Measurements from ENCODE around the gene NECAP2. TPM values are rescaled to one million over a fixed set of nuclear protein-coding genes. Genes with fewer than 3 reads are reported as not detected.

Gene NECAP2
- total RNA-seq, 2 experiments from 2014 or later = 51.8 to 59.0 TPM

DNA sequence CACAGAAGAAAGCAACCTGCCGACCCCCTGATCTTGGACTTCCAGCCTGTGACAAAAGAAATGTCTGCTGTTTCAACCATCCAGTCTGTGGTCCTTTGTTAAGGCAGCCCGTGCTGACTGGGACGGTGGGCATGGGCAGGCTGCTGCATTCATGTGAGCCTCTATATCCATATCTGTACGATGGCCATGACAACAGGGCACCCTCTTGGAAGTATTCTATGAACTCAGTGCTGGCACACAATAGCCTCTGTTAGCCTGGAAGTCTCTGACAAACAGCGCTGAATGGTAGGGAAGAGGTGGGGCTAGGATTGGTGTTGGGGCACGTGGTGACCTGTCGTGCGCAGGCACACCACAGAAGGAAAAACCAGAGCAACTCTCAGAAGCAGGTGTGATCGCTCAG lies 33.7 kb upstream of the NECAP2 start:
- no TSS peak for BruUV-seq (replicated peaks)
- CTCF ChIA-PET (ENCODE audit: unreplicated experiment) = no interaction called here
- no peak overlapping the region for H2AFZ ChIP-seq (ENCODE audit: low read length)
- POLR2A ChIA-PET = no interaction called here
- H3K9me2 ChIP-seq (ENCODE audit: insufficient read depth, low read length) = no peaks in the 10 kb centered on the region
- no peak overlapping the region for H3K4me2 ChIP-seq (ENCODE audit: low read length)
- no peaks in the 10 kb centered on the region for H4K20me1 ChIP-seq (ENCODE audit: insufficient read depth, low read length)
- TF ChIP-seq CTCF (conservative IDR thresholded peaks at IDR 0.05; ENCODE audit: low read length) = no peak
- TF ChIP-seq EZH2phosphoT487 (IDR thresholded peaks at IDR 0.05; ENCODE audit: borderline replicate concordance, low read depth, low read length) = no peak
- DNase-seq (ENCODE audit: low spot score) = no peak
- no peaks in the 10 kb centered on the region for H3K79me2 ChIP-seq (ENCODE audit: insufficient read depth, low read depth, low read length)
- no peaks in the 10 kb centered on the region for H3K36me3 ChIP-seq (ENCODE audit: insufficient read depth, low read length)
- no peak overlapping the region for H3K4me3 ChIP-seq (ENCODE audit: low read depth, low read length, poor library complexity, severe bottlenecking)
- H3K9me3 ChIP-seq (ENCODE audit: low read length) = no peaks in the 10 kb centered on the region
- intact Hi-C loops (cut with micrococcal nuclease; ENCODE audit: unreplicated experiment) = no loop called here
- H3K27ac ChIP-seq (ENCODE audit: low read depth, low read length, poor library complexity, severe bottlenecking) = no peak overlapping the region
- no peaks in the 10 kb centered on the region for H3K4me1 ChIP-seq (ENCODE audit: insufficient read depth, low read length, poor library complexity, severe bottlenecking)

DNA sequence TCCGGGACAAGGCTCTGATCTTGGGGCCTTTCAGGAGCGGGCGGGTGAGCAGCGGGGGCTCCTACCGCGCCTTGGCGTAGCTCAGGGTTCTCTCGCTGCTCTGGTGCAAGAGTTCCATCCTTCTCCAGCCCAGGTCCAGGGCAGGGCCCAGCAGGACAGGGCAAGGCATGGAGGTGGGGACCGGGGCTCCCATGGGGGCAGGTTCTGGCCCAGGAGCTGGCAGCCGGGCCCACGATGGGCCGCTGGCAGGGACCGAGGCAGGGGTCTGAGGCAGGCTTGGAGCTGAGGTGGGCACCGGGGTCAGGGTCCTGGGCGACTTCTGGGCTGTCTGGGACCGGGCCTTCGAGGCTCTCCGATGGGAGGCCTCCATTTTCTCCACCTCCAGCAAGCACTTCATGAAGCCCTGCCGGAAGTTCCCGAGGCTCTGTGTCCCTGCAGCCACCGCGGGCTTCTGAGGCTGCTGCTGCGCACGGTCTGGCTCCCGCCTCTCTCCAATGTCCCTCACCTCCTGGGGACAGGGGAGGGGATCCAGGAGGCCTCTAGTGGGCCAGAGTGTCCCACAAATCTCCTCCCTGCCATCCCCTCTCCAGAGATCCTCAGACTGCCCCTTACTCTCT lies 30.9 kb upstream of the NECAP2 start:
- Histone ChIP-seq H2AFZ (ENCODE audit: low read length) (no peak overlapping the region), H4K20me1 (ENCODE audit: insufficient read depth, low read length) (no peaks in the 10 kb centered on the region), H3K9me3 (ENCODE audit: low read length) (no peaks in the 10 kb centered on the region), H3K4me2 (ENCODE audit: low read length) (no peak overlapping the region), H3K4me1 (ENCODE audit: insufficient read depth, low read length, poor library complexity, severe bottlenecking) (no peaks in the 10 kb centered on the region), H3K4me3 (ENCODE audit: low read depth, low read length, poor library complexity, severe bottlenecking) (no peak overlapping the region), H3K36me3 (ENCODE audit: insufficient read depth, low read length) (no peaks in the 10 kb centered on the region), H3K9me2 (ENCODE audit: insufficient read depth, low read length) (no peaks in the 10 kb centered on the region), H3K79me2 (ENCODE audit: insufficient read depth, low read depth, low read length) (no peaks in the 10 kb centered on the region), H3K27ac (ENCODE audit: low read depth, low read length, poor library complexity, severe bottlenecking) (no peak overlapping the region)
- POLR2A ChIA-PET = no interaction called here
- no TSS peak for BruUV-seq (replicated peaks)
- CTCF ChIA-PET (ENCODE audit: unreplicated experiment) = interaction anchor here (0.7 kb wide), 1 partner anchor 21 kb away, joined by 3 read pairs; no protein-coding TSS in a partner anchor
- TF ChIP-seq EZH2phosphoT487 (IDR thresholded peaks at IDR 0.05; ENCODE audit: borderline replicate concordance, low read depth, low read length) = no peak
- TF ChIP-seq CTCF (conservative IDR thresholded peaks at IDR 0.05; ENCODE audit: low read length) = no peak
- intact Hi-C loops (cut with micrococcal nuclease; ENCODE audit: unreplicated experiment) = no loop called here
- no peak for DNase-seq (ENCODE audit: low spot score)

DNA sequence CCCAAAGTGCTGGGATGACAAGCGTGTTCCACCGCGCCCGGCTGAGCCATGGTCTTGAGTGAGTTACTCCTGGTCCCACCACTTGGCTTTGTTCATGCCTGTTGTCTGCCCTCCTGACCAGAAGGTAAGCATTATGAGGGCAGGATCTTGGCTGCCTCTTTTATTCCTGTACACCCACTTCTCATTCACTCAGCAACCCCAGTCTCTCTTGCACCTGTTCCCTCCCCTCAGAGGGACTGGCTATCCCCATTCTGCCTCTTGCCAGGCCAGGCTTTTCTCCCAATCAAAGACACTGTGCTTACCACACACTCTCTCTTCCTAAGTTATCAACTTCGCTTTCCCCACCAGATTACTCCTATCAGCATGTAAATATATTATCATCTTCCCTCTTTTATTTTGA lies 29.7 kb upstream of the NECAP2 start:
- Histone ChIP-seq H4K20me1 (ENCODE audit: insufficient read depth, low read length) (no peaks in the 10 kb centered on the region), H3K4me1 (ENCODE audit: insufficient read depth, low read length, poor library complexity, severe bottlenecking) (no peaks in the 10 kb centered on the region), H3K9me2 (ENCODE audit: insufficient read depth, low read length) (no peaks in the 10 kb centered on the region), H3K4me3 (ENCODE audit: low read depth, low read length, poor library complexity, severe bottlenecking) (no peak overlapping the region), H3K9me3 (ENCODE audit: low read length) (no peaks in the 10 kb centered on the region), H3K4me2 (ENCODE audit: low read length) (no peak overlapping the region), H3K27ac (ENCODE audit: low read depth, low read length, poor library complexity, severe bottlenecking) (no peak overlapping the region), H2AFZ (ENCODE audit: low read length) (no peak overlapping the region), H3K79me2 (ENCODE audit: insufficient read depth, low read depth, low read length) (no peaks in the 10 kb centered on the region), H3K36me3 (ENCODE audit: insufficient read depth, low read length) (no peaks in the 10 kb centered on the region)
- intact Hi-C loops (cut with micrococcal nuclease; ENCODE audit: unreplicated experiment) = no loop called here
- no TSS peak for BruUV-seq (replicated peaks)
- POLR2A ChIA-PET = interaction anchor here (0.6 kb wide), 1 partner anchor 27 kb away, joined by 3 read pairs; no protein-coding TSS in a partner anchor
- TF ChIP-seq CTCF (conservative IDR thresholded peaks at IDR 0.05; ENCODE audit: low read length) = no peak
- no peak for TF ChIP-seq EZH2phosphoT487 (IDR thresholded peaks at IDR 0.05; ENCODE audit: borderline replicate concordance, low read depth, low read length)
- DNase-seq (ENCODE audit: low spot score) = no peak
- CTCF ChIA-PET (ENCODE audit: unreplicated experiment) = no interaction called here

Measured in OCI-LY7 (cell line).